ENCODE measurements around the gene ANGPTL3.

DNA sequence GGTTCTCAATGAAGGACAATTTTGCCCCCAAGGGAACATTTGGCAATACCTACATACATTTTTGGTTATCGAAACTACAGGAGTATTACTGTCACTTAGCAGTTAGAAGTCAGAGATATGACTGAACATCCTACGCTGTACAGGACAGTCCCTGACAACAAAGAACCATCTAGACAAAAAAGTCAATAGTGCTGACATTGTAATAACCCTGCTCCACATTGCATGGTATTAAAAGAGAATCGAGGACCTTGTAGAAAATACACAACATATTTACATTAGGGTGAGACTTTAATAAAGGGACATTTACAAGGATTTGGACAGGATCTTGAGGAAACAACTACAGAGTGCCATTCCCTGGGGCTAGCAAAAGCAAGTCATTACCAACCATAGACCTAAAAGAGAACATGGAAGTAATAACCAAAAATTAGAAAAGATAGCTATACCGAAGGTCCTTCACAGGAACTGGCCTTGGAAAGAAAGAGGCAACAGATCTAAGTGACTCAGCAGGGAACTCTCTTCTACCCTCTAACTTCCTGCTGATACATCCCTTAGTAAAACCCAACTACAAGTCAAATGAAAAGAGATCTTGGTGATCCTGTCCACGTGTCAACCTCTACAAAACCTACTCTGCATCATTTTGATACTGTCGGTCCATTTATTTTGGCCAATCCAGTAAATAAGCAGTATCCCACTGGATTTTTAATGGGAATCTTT is 40.2 kb downstream of the ANGPTL3 start:
- TF ChIP-seq, protein P1, sequence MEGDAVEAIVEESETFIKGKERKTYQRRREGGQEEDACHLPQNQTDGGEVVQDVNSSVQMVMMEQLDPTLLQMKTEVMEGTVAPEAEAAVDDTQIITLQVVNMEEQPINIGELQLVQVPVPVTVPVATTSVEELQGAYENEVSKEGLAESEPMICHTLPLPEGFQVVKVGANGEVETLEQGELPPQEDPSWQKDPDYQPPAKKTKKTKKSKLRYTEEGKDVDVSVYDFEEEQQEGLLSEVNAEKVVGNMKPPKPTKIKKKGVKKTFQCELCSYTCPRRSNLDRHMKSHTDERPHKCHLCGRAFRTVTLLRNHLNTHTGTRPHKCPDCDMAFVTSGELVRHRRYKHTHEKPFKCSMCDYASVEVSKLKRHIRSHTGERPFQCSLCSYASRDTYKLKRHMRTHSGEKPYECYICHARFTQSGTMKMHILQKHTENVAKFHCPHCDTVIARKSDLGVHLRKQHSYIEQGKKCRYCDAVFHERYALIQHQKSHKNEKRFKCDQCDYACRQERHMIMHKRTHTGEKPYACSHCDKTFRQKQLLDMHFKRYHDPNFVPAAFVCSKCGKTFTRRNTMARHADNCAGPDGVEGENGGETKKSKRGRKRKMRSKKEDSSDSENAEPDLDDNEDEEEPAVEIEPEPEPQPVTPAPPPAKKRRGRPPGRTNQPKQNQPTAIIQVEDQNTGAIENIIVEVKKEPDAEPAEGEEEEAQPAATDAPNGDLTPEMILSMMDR (conservative IDR thresholded peaks at IDR 0.05; ENCODE audit: low read length) = no peak
- no peak for TF ChIP-seq EZH2phosphoT487 (IDR thresholded peaks at IDR 0.05; ENCODE audit: borderline replicate concordance, low read depth, low read length)

Measured in OCI-LY7 (cell line).